K562 (cell line): ENCODE measurements around the gene NIPBL. TPM values are rescaled to one million over a fixed set of nuclear protein-coding genes. Genes with fewer than 3 reads are reported as not detected.

Experiments
- ATAC-seq: fragments of 200-7000 bp; cut with Tn5 transposase; 3 replicates; pipeline ENCODE4 v1.9.1; 2020; ENCODE audit warnings: moderate library complexity
- BruUV-seq: library from RNA; stranded (reverse); fragments of 400-500 nt; replicated peaks from 2 replicates; lab custom pipeline; 2021; lab: Mats Ljungman, UMichigan
- CTCF ChIA-PET: fragments of 300-600 bp; formaldehyde crosslinking; extraction: SDS; loops from one replicate; lab custom pipeline; 2021; ENCODE audit warnings: low intra/inter-chr PET ratio; lab: Yijun Ruan, JAX
- POLR2A ChIA-PET: fragments of 300-600, 350-650 bp; sonication (Branson Sonifier 250); formaldehyde crosslinking; extraction: SDS; loops from one replicate; lab custom pipeline; 2021; ENCODE audit warnings: antibody characterized with exemption, inconsistent platforms; lab: Yijun Ruan, JAX
- DNase-seq, 4 experiments: peaks; one replicate each; pipeline versions ENCODE4 v3.0.0 to v3.0.0-alpha.2; 2011 to 2018; ENCODE audit warnings: low spot score in 3 of 4, mixed read lengths in 3 of 4; ENCODE audit errors: extremely low read depth in 1 of 4
- FAIRE-seq: peaks from 2 replicates; lab custom pipeline; 2011; peaks lifted over from hg19 to GRCh38; lab: Jason Lieb, UNC
- H2AFZ ChIP-seq: 2 replicates; pipeline ENCODE4 v1.6.0; 2011; ENCODE audit warnings: low read depth, low read length, control low read depth, inconsistent platforms
- H3K27ac ChIP-seq: fragments of 200-600 bp; 3 replicates; pipeline ENCODE4 v1.8.0; 2011; ENCODE audit warnings: low read depth, mild to moderate bottlenecking, control low read depth, inconsistent platforms, low read length, moderate library complexity, mixed read lengths; ENCODE audit errors: extremely low read depth
- H3K27me3 ChIP-seq, 2 experiments: fragments of 300-600 bp in 1 of 2; 2 replicates in 1 of 2; 3 replicates in 1 of 2; pipeline versions ENCODE4 v1.6.0 to v1.8.0; 2011; ENCODE audit warnings: inconsistent platforms in 2 of 2, low read length in 2 of 2, mild to moderate bottlenecking in 1 of 2, mixed read lengths in 1 of 2, moderate library complexity in 1 of 2; ENCODE audit not compliant: control insufficient read depth in 2 of 2, insufficient read depth in 2 of 2
- H3K36me3 ChIP-seq: fragments of 300-600 bp; 3 replicates; pipeline ENCODE4 v1.8.0; 2011; ENCODE audit warnings: mild to moderate bottlenecking, low read length, inconsistent platforms; ENCODE audit not compliant: control insufficient read depth, insufficient read depth
- H3K4me1 ChIP-seq, 2 experiments: fragments of 200-600 bp in 1 of 2; replicated peaks in 1 of 2; 2 replicates in 1 of 2; 3 replicates in 1 of 2; pipeline versions ENCODE4 v1.5.1 to v1.8.0; 2011; ENCODE audit warnings: inconsistent platforms in 2 of 2, low read length in 2 of 2, mild to moderate bottlenecking in 1 of 2, mixed read lengths in 1 of 2, moderate library complexity in 1 of 2; ENCODE audit not compliant: control insufficient read depth in 2 of 2, insufficient read depth in 2 of 2
- H3K4me2 ChIP-seq: 2 replicates; pipeline ENCODE4 v1.6.1; 2011; ENCODE audit warnings: low read length, control low read depth, inconsistent platforms, mixed read lengths; ENCODE audit not compliant: insufficient read depth
- H3K4me3 ChIP-seq: fragments of 200-600 bp; sonication (generic), shearing (Covaris generic); 2 replicates; pipeline ENCODE4 v1.5.1; 2016; ENCODE audit warnings: control low read depth, inconsistent platforms
- H3K79me2 ChIP-seq: fragments of 200-600 bp; 3 replicates; pipeline ENCODE4 v1.8.0; 2011; ENCODE audit warnings: low read length, inconsistent platforms; ENCODE audit not compliant: control insufficient read depth, insufficient read depth
- H3K9ac ChIP-seq, 2 experiments: 2 replicates each; pipeline versions ENCODE4 v1.6.0 to v1.6.1; 2011; ENCODE audit warnings: low read depth in 2 of 2, low read length in 2 of 2, control low read depth in 1 of 2, inconsistent platforms in 1 of 2, mild to moderate bottlenecking in 1 of 2, mixed read lengths in 1 of 2; ENCODE audit not compliant: insufficient read depth in 1 of 2
- H3K9me1 ChIP-seq: one replicate; pipeline ENCODE4 v1.6.0; 2011; ENCODE audit warnings: inconsistent platforms, mild to moderate bottlenecking, low read length, moderate library complexity; ENCODE audit not compliant: control insufficient read depth, insufficient read depth
- H3K9me3 ChIP-seq: replicated peaks from 2 replicates; pipeline ENCODE4 v1.5.1; 2011; ENCODE audit warnings: low read depth, low read length, inconsistent platforms; ENCODE audit not compliant: control insufficient read depth, insufficient read depth
- H4K20me1 ChIP-seq: replicated peaks from 2 replicates; pipeline ENCODE4 v1.6.1; 2011; ENCODE audit warnings: low read length, inconsistent platforms, mixed read lengths; ENCODE audit not compliant: control insufficient read depth, insufficient read depth
- C11orf30 ChIP-seq: fragments of 450-650 bp; IDR thresholded peaks from 2 replicates; pipeline ENCODE4 v1.6.1; 2016; ENCODE audit warnings: low read depth, mild to moderate bottlenecking
- CBFA2T3 ChIP-seq: fragments of 450-650 bp; IDR thresholded peaks from 2 replicates; pipeline ENCODE4 v1.6.1; 2017
- MAFF ChIP-seq: IDR thresholded peaks from 2 replicates; pipeline ENCODE4 v1.6.1; 2012; ENCODE audit warnings: low read length, improper control_type of control experiment
- NFATC3 ChIP-seq: fragments of 450-650 bp; IDR thresholded peaks from 2 replicates; pipeline ENCODE4 v1.6.1; 2017; ENCODE audit warnings: mild to moderate bottlenecking
- POLR2H ChIP-seq: IDR thresholded peaks from 2 replicates; pipeline ENCODE4 v1.6.1; 2016; ENCODE audit warnings: missing genetic modification characterization, low read depth, mild to moderate bottlenecking, control low read depth, missing compliant biosample characterization, moderate library complexity
- TAF15 ChIP-seq: fragments of 200-400 bp; formaldehyde crosslinking; IDR thresholded peaks from 2 replicates; pipeline ENCODE4 v1.6.1; 2017; ENCODE audit warnings: mild to moderate bottlenecking, low read depth, low read length, moderate library complexity
- TRIM28 ChIP-seq: fragments of 450-650 bp; IDR thresholded peaks from 2 replicates; pipeline ENCODE4 v1.6.1; 2017
- ZNF384 ChIP-seq: IDR thresholded peaks from 2 replicates; pipeline ENCODE4 v1.6.1; 2012; ENCODE audit warnings: low read depth, low read length, improper control_type of control experiment
- ZNF699 ChIP-seq: fragments of 250-450 bp; sonication (Bioruptor Pico); IDR thresholded peaks from 2 replicates; pipeline ENCODE4 v1.8.0; 2021; ENCODE audit warnings: mild to moderate bottlenecking, moderate library complexity; ENCODE audit not compliant: insufficient replicate concordance
- WGBS: fragments of 100-300 bp; shearing (Covaris generic); methylation state at CpG from one replicate; pipeline ENCODE4 v1.1.6; 2016; ENCODE audit warnings: low coverage, mixed read lengths; ENCODE audit not compliant: insufficient coverage; ENCODE audit errors: missing lambda C conversion rate; 5-methylcytosine and 5-hydroxymethylcytosine counted together
- in situ Hi-C: fragments of 300-500 bp; cut with MboI; formaldehyde crosslinking; loops from 4 replicates; pipeline ENCODE4 v1.15.0; 2018; ENCODE audit warnings: inconsistent platforms, mixed read lengths
- intact Hi-C: fragments of 100-400 bp; cut with micrococcal nuclease; formaldehyde crosslinking; loops from 2 replicates; pipeline ENCODE4 v1.14.2; 2022
- polyA plus RNA-seq, 8 experiments: library from polyadenylated mRNA; depleted of rRNA in 4 of 8; stranded (reverse) in 5 of 8; unstranded in 3 of 8; fragments of >200 nt; fragmentation: Nextera tagmentation in 2 of 8; fragmentation: Illumina TruSeq in 1 of 8; extraction: Ambion mirVana in 2 of 8; extraction: Trizol in 1 of 8; gene quantifications; 2 replicates each; pipeline versions ENCODE4 v1.2.1 to v1.2.3, GENCODE V29; 2011 to 2014; ENCODE audit warnings: inconsistent platforms in 1 of 8, missing spikeins in 1 of 8
- total RNA-seq, 7 experiments: library from RNA; depleted of rRNA in 6 of 7; stranded (reverse); fragments of >200 nt in 6 of 7; fragmentation: Illumina TruSeq in 2 of 7; extraction: Trizol in 2 of 7; gene quantifications; 2 replicates each; pipeline versions ENCODE4 v1.2.1 to v1.2.3, GENCODE V29; 2011 to 2021; ENCODE audit warnings: low replicate concordance in 1 of 7
- TF ChIP-seq, protein P1 (sequence below): IDR thresholded peaks from 2 replicates; pipeline ENCODE4 v1.6.1; 2016; ENCODE audit warnings: missing genetic modification characterization, missing compliant biosample characterization
- TF ChIP-seq, protein P2 (sequence below): sonication (generic); formaldehyde crosslinking; IDR thresholded peaks from 2 replicates; pipeline ENCODE4 v1.8.1; 2022; ENCODE audit warnings: missing genetic modification reagents

Gene NIPBL
- total and polyA plus RNA-seq, 9 of the 15 experiments (the other 6 are each of a cell fraction or from before 2014, with no cell fraction given): 12.9 to 56.7 (median 38.9) TPM

DNA sequence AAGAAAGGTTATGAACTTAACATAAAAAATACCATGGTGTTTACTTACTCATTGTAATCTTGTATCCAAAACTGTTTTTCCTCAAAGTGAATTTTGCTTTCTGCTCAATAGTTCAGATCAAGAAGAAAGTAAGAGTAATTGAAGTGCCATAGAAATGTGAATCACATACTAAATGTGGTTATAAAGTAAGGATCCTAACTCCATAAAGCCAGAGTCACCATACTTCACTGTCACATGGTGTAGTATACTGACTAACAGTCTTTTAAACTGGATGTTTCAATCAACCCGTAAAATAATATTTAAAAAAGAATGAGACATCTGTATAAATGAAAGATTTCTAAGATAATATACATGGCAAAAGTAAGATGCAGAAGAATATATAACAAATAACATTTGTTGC, 72.1 kb downstream of the NIPBL start:
- H3K9ac ChIP-seq: no peak overlapping the region
- H2AFZ ChIP-seq: no peak overlapping the region
- BruUV-seq: no TSS peak
- H4K20me1 ChIP-seq: peaks cover 7% of the 10 kb centered on the region; the same call in 1 of the 2 replicates
- no peaks in the 10 kb centered on the region for H3K27me3 ChIP-seq
- WGBS: 70% methylated on average over 1 of the region's 1 CpG
- no peak overlapping the region for H3K27ac ChIP-seq
- POLR2A ChIA-PET: no interaction called here
- H3K9me3 ChIP-seq: no peaks in the 10 kb centered on the region
- H3K36me3 ChIP-seq: no peaks in the 10 kb centered on the region
- CTCF ChIA-PET: interaction anchor here (0.7 kb wide), 1 partner anchor 73 kb away, joined by 3 read pairs; no protein-coding TSS in a partner anchor
- H3K9me1 ChIP-seq: no peaks in the 10 kb centered on the region
- H3K79me2 ChIP-seq: peaks cover 99% of the 10 kb centered on the region
- no peak for ATAC-seq
- H3K4me3 ChIP-seq: no peak overlapping the region
- FAIRE-seq: no peak
- in situ Hi-C loops: loop anchor here (10.0 kb wide), 1 partner anchor 214 kb away; no protein-coding TSS in a partner anchor
- no peak for TF ChIP-seq ZNF699
- no peak for TF ChIP-seq ZNF384
- intact Hi-C loops: no loop called here
- H3K4me2 ChIP-seq: no peak overlapping the region
- DNase-seq: no peak
- no peaks in the 10 kb centered on the region for H3K4me1 ChIP-seq

DNA sequence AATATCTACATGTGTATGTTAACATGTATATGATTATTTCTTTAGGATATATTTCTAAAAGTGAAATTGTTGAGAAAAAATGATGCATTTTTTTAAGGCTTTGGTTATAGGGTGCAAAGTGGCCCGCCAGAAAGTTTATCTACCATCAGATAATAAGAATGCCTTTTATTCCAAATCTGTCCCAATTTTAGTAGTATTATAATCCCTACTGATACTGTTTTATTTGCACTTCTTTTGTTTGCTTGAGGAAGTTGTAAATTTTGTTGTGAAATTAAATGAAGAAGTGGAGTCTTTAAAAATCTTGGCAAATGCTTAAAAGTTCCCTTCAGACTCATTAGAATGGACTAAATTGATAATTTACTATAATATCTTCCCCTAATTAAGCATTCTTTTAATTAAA, 73.0 kb downstream of the NIPBL start:
- intact Hi-C loops (no loop called here), in situ Hi-C loops (loop anchor here (10.0 kb wide), 1 partner anchor 215 kb away; no protein-coding TSS in a partner anchor)
- no peak overlapping the region for H3K4me3 ChIP-seq
- POLR2A ChIA-PET: no interaction called here
- no TSS peak for BruUV-seq
- H3K27ac ChIP-seq: no peak overlapping the region
- CTCF ChIA-PET: no interaction called here
- no peak overlapping the region for H3K9ac ChIP-seq
- peaks cover 98% of the 10 kb centered on the region for H3K79me2 ChIP-seq
- ATAC-seq: no peak
- H3K4me1 ChIP-seq: no peaks in the 10 kb centered on the region
- no peaks in the 10 kb centered on the region for H3K9me3 ChIP-seq
- no peak overlapping the region for H3K4me2 ChIP-seq
- DNase-seq: no peak
- FAIRE-seq: no peak
- H2AFZ ChIP-seq: no peak overlapping the region
- H3K36me3 ChIP-seq: no peaks in the 10 kb centered on the region
- 58% methylated on average over 1 of the region's 1 CpG for WGBS
- H3K9me1 ChIP-seq: no peaks in the 10 kb centered on the region
- H4K20me1 ChIP-seq: peaks cover 7% of the 10 kb centered on the region; the same call in 1 of the 2 replicates
- H3K27me3 ChIP-seq: no peaks in the 10 kb centered on the region
- TF ChIP-seq NFATC3 (no peak), TAF15 (no peak), MAFF (no peak), C11orf30 (no peak), CBFA2T3 (no peak), POLR2H (tag) (no peak), TRIM28 (no peak)
- TF ChIP-seq, protein P1, sequence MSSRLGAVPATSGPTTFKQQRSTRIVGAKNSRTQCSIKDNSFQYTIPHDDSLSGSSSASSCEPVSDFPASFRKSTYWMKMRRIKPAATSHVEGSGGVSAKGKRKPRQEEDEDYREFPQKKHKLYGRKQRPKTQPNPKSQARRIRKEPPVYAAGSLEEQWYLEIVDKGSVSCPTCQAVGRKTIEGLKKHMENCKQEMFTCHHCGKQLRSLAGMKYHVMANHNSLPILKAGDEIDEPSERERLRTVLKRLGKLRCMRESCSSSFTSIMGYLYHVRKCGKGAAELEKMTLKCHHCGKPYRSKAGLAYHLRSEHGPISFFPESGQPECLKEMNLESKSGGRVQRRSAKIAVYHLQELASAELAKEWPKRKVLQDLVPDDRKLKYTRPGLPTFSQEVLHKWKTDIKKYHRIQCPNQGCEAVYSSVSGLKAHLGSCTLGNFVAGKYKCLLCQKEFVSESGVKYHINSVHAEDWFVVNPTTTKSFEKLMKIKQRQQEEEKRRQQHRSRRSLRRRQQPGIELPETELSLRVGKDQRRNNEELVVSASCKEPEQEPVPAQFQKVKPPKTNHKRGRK (tag): no peak
- TF ChIP-seq, protein P2, sequence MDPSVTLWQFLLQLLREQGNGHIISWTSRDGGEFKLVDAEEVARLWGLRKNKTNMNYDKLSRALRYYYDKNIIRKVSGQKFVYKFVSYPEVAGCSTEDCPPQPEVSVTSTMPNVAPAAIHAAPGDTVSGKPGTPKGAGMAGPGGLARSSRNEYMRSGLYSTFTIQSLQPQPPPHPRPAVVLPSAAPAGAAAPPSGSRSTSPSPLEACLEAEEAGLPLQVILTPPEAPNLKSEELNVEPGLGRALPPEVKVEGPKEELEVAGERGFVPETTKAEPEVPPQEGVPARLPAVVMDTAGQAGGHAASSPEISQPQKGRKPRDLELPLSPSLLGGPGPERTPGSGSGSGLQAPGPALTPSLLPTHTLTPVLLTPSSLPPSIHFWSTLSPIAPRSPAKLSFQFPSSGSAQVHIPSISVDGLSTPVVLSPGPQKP (CRISPR knock-in tag): no peak
